Measurements from ENCODE around the gene SLCO2B1.

SLCO2B1 gene

DNA sequence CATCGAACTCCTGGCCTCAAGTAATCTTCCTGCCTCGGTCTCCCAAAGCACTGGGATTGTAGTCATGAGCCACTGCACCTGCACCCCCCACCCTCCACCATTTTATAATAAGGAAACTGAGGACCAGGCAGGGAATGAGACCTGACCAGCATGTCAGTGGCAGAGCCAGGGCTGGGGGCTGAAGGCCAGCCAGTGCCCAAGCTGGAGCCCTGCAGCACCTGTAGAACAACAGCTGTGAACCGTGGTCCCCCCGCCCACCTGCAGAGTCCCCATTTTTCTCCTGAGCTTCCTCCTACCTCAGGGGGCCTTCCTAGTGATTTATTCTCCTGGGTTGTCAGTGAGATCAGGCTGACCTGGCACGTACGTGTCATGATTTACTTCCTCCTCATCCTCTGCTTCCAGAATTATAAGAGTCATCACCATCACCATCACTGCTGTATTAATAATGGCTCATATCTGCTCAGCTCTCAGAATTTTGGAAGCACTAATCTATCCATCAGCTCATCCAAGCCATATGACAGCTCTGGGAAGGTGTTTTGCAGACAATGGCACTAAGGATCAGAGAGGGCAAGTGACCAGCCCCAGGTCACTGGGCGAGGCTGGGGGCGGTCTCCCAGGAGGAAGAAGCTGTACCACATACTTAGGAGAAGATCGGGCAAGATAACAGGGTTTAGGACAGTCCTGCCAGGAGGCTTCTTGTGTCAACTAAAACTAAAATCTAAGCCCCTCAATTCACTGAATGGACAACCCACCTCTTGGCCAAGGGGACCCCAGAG lies 5.5 kb upstream of the SLCO2B1 start:
- DNase-seq, result no peak

DNA sequence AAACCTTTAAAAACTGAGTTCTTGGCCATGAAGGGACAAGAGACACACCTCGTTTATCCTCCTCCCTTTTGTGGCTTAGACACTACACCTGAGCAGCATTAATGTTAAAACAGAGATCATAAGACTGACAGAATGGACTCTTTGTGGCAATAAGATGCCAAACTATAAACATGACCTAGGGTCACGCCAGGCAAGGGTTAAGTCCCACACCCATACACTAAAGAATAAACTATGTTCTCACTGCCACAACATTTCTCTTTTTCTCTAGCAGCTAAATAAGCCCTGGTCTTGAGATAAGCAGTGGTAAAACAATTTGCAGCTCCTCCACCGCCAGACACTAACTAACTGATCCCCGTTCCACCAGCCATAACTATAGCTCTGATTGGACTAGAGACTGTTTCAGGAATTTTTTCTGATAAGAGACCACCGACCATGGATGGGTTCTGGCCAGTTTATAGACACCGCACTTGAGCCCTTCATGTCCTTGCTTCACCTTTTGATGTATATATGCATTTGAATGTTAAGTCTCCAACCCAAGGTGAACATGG lies 4.9 kb upstream of the SLCO2B1 start:
- no peak for DNase-seq

DNA sequence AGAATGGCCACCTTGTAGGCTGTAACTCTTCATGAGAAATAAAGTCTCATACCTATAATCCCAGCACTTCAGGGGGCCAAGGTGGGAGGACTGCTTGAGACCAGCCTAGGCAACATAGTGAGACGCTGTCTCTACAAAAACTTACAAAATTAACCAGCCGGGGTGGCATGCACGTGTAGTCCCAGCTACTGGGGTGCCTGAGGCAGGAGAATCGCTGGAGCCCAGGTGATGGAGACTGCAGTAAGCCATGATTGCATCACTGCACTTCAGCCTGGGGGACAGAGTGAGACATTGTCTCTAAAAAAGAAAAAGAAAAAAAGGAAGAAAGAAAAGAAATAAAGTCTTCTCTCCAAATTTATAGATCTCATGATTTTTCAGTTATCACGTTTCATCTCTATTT lies 4.2 kb upstream of the SLCO2B1 start:
- DNase-seq, result no peak

GRCh38 chr11:75147191-75147874 lies 3.6 kb upstream of the SLCO2B1 start:
- no peak for DNase-seq

DNA sequence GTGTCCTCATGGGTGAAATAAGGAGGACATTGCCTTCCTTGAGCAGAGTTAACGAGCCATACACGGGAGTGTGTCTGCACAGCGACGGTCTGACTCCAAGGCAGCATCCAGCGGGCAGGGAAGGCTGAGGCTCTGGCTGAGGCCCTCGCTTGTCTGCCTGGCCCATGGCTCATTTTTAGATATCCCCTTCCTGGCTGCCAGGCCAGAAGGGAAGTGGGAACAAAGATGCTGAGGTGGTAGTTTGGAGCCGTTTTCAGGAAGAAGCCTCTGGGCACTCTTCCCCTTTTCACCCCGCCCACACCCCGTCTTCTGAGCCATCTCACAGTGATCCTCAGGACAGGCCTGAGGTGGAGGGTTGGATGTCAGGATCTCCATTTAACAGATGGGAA lies 3.0 kb upstream of the SLCO2B1 start:
- no peak for DNase-seq

- no peak for DNase-seq
Observed at GRCh38 chr11:75148436-75148983, 2.4 kb upstream of the SLCO2B1 start.

GRCh38 chr11:75149766-75150465 lies 991 bp upstream of the SLCO2B1 start:
- DNase-seq, result no peak

DNA sequence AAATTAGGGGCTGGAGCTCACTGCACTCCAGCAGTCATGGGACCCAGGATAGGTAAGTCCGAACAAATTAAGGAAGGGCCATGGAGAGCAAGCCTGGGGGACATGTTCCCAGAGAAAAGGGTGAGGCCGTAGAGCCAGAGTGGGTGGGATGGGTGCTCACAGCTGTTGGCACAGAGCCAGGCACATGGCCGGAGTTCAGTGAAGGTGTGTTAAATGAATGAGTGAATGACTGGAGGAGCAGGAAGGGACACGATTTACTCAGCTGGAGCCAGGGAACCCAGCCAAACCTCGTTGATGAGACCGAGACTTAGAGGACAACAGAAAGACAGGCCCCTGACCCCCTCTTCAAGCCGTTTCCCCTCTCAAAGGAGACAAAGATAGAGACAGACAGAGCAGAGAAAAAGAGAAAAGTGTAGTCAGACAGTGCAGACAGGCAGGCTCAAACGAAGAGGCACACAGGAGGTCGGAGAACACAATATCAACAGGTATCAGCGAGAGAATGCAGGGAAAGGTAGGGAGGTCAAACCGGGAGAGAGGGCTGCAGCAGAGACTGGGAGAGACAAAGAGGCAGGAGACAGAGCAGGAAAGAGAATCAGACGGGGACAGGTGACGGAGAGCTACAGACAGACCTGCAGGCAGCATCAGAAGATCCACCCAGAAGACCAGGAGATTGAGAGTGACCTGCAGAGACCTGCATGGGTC lies 590 bp downstream of the SLCO2B1 start:
- DNase-seq, result no peak

DNA sequence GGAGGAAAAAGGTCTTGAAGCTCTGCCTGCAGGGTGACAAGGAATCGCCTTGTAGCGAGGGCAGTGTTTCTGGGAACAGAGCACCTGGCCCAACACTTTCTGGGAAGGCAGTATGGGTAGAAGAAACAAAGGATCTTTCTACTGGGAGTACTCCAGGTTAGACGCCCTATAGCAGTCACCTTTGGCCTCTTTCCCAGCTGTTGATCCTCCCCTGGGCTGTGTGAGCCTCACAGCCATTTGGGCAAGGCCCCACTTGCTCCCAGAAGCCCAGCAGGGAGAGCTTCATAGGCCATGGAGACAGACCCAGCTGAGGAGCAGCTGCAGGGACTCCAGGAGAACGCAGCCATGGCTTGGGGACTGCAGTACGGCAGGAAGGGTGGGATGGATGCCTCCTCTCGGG lies 1.2 kb downstream of the SLCO2B1 start:
- DNase-seq, result no peak

GRCh38 chr11:75152651-75153427 lies 1.9 kb downstream of the SLCO2B1 start:
- no peak for DNase-seq

DNA sequence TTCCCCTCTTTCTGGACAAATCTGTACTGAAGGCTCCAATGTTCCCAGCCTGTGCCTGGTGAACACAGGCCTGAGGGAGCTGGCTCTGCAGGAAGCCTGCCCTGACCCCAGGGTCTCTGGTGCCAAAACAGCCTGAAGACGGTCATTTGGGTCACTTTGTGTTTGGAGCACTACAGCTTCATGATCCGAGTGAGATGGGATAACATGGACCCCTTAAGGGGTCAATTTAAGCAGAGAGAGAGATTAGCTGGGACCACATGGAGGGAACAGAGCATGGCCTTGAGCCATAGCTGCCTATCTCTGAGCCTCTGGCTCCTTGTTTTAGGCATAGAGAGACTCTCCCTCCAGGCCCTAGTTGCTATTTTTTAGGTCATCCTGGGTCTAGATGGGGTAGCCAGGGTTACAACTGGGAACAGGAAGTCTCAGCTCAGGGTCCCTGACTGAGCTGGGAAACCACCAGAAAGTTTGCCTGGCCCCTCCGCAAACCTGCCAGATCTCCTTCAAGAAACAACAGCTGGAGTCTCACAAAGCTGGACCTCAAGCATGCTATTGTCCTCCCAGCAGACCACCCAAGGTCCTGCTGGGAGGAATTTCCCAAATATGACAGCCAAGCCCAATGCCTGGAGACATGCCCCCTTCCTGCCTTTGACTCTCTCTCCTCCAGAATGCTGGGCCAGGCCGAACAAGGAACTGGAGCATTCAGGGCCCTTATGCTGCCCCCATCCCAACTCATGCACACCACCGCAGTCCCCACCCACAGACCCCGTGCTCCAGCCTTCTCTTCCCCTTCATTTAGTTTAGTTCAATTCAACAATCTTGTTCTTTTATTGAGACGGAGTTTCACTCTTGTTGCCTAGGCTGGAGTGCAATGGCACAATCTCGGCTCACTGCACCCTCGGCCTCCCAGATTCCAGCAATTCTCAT lies 4.0 kb downstream of the SLCO2B1 start:
- DNase-seq, result no peak

GRCh38 chr11:75155570-75156422 lies 4.9 kb downstream of the SLCO2B1 start:
- DNase-seq, result no peak

DNA sequence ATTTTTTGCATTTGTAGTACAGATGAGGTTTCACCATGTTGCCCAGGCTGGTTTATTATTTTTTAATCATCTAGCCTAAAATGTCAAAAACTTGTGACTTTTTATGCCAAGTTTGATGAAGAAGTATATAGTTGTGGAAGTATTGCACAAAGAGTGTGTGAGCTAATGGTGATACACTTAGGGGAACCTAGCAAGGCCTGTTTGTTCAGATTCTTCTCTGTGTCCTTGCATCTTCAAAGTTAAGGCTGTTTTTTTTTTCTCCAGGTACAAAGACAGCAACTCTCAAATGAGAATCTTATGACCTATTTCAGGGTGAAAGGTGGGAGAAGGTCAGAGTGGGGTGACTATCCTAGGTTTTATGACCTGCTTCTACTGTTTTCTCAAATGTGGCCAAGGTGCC lies 7.3 kb downstream of the SLCO2B1 start:
- DNase-seq, result no peak

DNA sequence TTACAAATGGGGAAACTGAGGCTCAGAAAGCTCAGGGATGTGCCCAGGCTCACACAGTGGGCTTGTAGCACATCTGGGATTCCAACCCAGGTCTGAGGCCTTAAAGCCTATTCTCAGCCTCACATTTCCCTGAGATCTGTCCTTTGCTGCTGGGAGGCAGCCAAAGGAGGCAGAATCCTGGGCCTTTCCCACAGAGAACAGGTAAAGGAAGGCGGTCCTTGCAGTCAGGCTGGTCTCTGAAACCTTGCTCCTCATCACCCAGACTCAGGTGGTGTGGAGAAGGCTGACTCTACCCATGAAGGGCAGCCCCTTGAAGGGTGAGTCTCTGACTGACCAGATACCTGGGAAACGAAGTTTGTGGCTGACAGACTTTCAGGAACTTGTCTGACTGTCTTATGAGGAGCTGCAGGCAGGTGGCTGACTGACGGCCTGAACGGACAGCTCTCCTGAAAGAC lies 7.8 kb downstream of the SLCO2B1 start:
- no peak for DNase-seq

GRCh38 chr11:75159151-75159953 lies 8.4 kb downstream of the SLCO2B1 start:
- DNase-seq, result no peak

DNA sequence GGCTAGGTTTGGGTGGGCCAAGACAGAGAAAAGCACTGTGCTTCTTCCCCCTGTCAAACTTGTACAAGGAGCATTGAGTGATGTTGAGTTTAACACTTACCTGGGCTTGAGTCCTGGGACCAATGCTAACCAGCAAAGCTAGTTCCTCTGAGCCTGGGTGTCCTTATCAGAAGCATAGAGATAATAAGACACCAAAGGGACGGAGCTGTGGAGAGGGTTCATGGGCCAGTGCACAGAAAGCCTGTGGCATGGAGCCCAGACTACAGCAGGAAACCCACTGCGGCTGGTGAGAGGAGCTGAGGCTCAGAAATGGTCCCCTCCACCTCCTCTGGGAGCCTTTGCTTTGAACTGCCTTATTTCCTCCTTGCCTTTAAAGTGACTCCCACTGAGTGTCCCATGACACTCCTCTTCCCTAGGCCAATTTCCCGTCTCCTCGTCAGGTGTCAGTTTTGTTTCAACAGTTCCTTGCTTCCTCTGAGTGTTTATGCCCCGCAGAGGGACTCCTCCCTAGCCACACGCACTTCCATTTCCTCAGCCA lies 9.4 kb downstream of the SLCO2B1 start:
- no peak for DNase-seq

DNA sequence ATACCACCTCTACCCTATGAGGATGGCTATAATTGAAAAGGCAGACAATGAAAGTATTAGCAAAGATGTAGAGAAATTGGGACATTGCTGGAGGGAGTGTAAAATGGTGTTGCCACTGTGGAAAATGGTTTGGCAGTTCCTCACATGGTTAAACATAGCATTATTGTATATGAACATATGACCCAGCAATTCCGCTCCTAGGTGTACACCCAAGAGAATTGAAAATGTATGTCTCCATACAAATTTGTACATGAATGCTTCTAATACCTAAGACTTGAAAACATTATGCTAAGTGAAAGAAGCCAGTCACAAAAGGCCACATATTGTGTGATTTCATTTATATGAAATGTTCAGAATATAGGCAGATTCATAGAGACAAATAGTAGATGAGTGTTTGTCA lies 10.0 kb downstream of the SLCO2B1 start:
- no peak for DNase-seq

- DNase-seq, result no peak
Observed at GRCh38 chr11:75161506-75162095, 10.7 kb downstream of the SLCO2B1 start.

Data from stimulated activated CD4-positive, alpha-beta T cell treated with anti-CD3 and anti-CD28 coated beads, Interleukin-1b, Interleukin-23, amount 100 ng/mL, for 48 hours (primary cell).